ENCODE measurements around the gene FRG2. TPM values are rescaled to one million over a fixed set of nuclear protein-coding genes. Genes with fewer than 3 reads are reported as not detected.
A peak's percentile ranks its signal among the peaks of the same experiment; 100 is the strongest.

The FRG2 gene
- total RNA-seq, 1 experiment from 2014 or later: not detected

GRCh38 chr4:190018201-190018920 lies 8.7 kb downstream of the FRG2 start:
- no peak overlapping the region for H2AK5ac ChIP-seq (ENCODE audit: insufficient read length, low read length)
- H3K27me3 ChIP-seq (ENCODE audit: insufficient read depth, low read length): peaks cover 45% of the 10 kb centered on the region
- H4K8ac ChIP-seq (replicated peaks; ENCODE audit: insufficient read length, low read depth, low read length): no peak overlapping the region
- H3K9me3 Mint-ChIP-seq: peaks cover 67 to 83% of the 10 kb centered on the region in 2 experiments
- H3K27ac ChIP-seq (ENCODE audit: insufficient read length, low read depth, low read length): no peak overlapping the region
- peaks cover 6% of the 10 kb centered on the region for H3K27me3 Mint-ChIP-seq (ENCODE audit: low read depth)
- H3K23ac ChIP-seq (ENCODE audit: insufficient read length, low read depth, low read length): no peak overlapping the region
- no peak overlapping the region for H2BK120ac ChIP-seq (ENCODE audit: low read depth, low read length, poor library complexity, severe bottlenecking)
- no peak overlapping the region for H3K56ac ChIP-seq (ENCODE audit: insufficient read length, low read depth, low read length)
- H3K18ac ChIP-seq (ENCODE audit: insufficient read length, low read depth, low read length): no peak overlapping the region
- peak overlapping the region; percentile 16 for H3K4me2 ChIP-seq (ENCODE audit: insufficient read depth, insufficient read length, low read length)
- H3K79me1 ChIP-seq (ENCODE audit: insufficient read depth, low read depth, low read length, poor library complexity, severe bottlenecking): no peaks in the 10 kb centered on the region
- no peaks in the 10 kb centered on the region for H3K4me1 ChIP-seq (ENCODE audit: insufficient read depth, low read length)
- no peak overlapping the region for H3K14ac ChIP-seq (ENCODE audit: insufficient read depth, low read length)
- H2BK20ac ChIP-seq (ENCODE audit: low read depth, low read length, poor library complexity, severe bottlenecking): no peak overlapping the region
- H2BK15ac ChIP-seq (ENCODE audit: low read depth, low read length): no peak overlapping the region
- H3K4me1 Mint-ChIP-seq: no peaks in the 10 kb centered on the region
- no peak overlapping the region for H4K5ac ChIP-seq (ENCODE audit: insufficient read length, low read depth, low read length)
- H3K4ac ChIP-seq (ENCODE audit: low read depth, low read length): no peak overlapping the region
- no peak for DNase-seq
- no CpG with 5 or more reads among the region's 38 CpGs for WGBS (ENCODE audit: extremely low coverage, insufficient read length, low lambda C conversion rate)
- TF ChIP-seq, protein P1, sequence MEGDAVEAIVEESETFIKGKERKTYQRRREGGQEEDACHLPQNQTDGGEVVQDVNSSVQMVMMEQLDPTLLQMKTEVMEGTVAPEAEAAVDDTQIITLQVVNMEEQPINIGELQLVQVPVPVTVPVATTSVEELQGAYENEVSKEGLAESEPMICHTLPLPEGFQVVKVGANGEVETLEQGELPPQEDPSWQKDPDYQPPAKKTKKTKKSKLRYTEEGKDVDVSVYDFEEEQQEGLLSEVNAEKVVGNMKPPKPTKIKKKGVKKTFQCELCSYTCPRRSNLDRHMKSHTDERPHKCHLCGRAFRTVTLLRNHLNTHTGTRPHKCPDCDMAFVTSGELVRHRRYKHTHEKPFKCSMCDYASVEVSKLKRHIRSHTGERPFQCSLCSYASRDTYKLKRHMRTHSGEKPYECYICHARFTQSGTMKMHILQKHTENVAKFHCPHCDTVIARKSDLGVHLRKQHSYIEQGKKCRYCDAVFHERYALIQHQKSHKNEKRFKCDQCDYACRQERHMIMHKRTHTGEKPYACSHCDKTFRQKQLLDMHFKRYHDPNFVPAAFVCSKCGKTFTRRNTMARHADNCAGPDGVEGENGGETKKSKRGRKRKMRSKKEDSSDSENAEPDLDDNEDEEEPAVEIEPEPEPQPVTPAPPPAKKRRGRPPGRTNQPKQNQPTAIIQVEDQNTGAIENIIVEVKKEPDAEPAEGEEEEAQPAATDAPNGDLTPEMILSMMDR (conservative IDR thresholded peaks at IDR 0.05): no peak
- H3K23me2 ChIP-seq (ENCODE audit: insufficient read length, low read depth, low read length, poor library complexity, severe bottlenecking): peaks cover 8% of the 10 kb centered on the region
- H3T11ph ChIP-seq (ENCODE audit: low read length): no peak overlapping the region
- no peak overlapping the region for H2BK12ac ChIP-seq (ENCODE audit: insufficient read length, low read depth, low read length)
- no peak overlapping the region for H2BK5ac ChIP-seq (ENCODE audit: insufficient read length, low read length)
- peaks cover 30% of the 10 kb centered on the region for H3K9me3 ChIP-seq (ENCODE audit: control insufficient read depth, low read depth, low read length)
- H3K4me3 Mint-ChIP-seq: no peak overlapping the region
- no peaks in the 10 kb centered on the region for H4K20me1 ChIP-seq (ENCODE audit: control insufficient read depth, insufficient read depth, insufficient read length)
- no peak overlapping the region for H4K91ac ChIP-seq (ENCODE audit: insufficient read length, low read depth, low read length)
- H3K79me2 ChIP-seq (ENCODE audit: insufficient read depth, low read length): no peaks in the 10 kb centered on the region
- no peak overlapping the region for H2AFZ ChIP-seq (ENCODE audit: low read length)
- H3K9ac ChIP-seq (ENCODE audit: extremely low read depth, insufficient read length, low read length): no peak overlapping the region
- no peak overlapping the region for H3K27ac Mint-ChIP-seq
- H3K36me3 Mint-ChIP-seq (ENCODE audit: insufficient read depth in 1 of 3, low read depth in 3 of 3): peaks cover 31 to 47% (median 33%) of the 10 kb centered on the region in 3 experiments

Measured in H9 (cell line).